ENCODE data around the gene EDNRA. TPM values are rescaled to one million over a fixed set of nuclear protein-coding genes. Genes with fewer than 3 reads are reported as not detected.
"Not testable (repeated sequence)": the region's sequence is repeated elsewhere in the genome, so short reads cannot be mapped to it uniquely, and the experiment has no call there.

Gene EDNRA
- total RNA-seq (10 to 100 TPM in 2 of 5 donors, 1 to 10 TPM in 1, under 1 TPM in 1, not detected in 1; 0.58 to 24.6 (median 12.3) TPM), polyA plus RNA-seq (1 to 10 TPM in 2 of 3 donors, under 1 TPM in 1; 0.76 to 4.1 (median 1.6) TPM)
- long read RNA-seq, donor 1, full-length matches to known transcripts, result 3 of 3 reads
- long read RNA-seq, donor 1, partial matches to known transcripts, result 0 of 3 reads
- long read RNA-seq, donor 1, other reads (novel, unspliced or antisense), result 0 of 3 reads
- long read RNA-seq, donor 2, full-length matches to known transcripts, result 3 of 3 reads
- long read RNA-seq, donor 2, partial matches to known transcripts, result 0 of 3 reads
- long read RNA-seq, donor 2, other reads (novel, unspliced or antisense), result 0 of 3 reads
- long read RNA-seq, donor 3, full-length matches to known transcripts, result 2 of 2 reads
- long read RNA-seq, donor 3, partial matches to known transcripts, result 0 of 2 reads
- long read RNA-seq, donor 3, other reads (novel, unspliced or antisense), result 0 of 2 reads
- long read RNA-seq, donor 4, result 0 reads
- long read RNA-seq, donor 5, full-length matches to known transcripts, result 8 of 20 reads
- long read RNA-seq, donor 5, partial matches to known transcripts, result 12 of 20 reads
- long read RNA-seq, donor 5, other reads (novel, unspliced or antisense), result 0 of 20 reads
- long read RNA-seq, donor 6, full-length matches to known transcripts, result 11 of 16 reads
- long read RNA-seq, donor 6, partial matches to known transcripts, result 5 of 16 reads
- long read RNA-seq, donor 6, other reads (novel, unspliced or antisense), result 0 of 16 reads
- long read RNA-seq, donor 7, full-length matches to known transcripts, result 4 of 13 reads
- long read RNA-seq, donor 7, partial matches to known transcripts, result 9 of 13 reads
- long read RNA-seq, donor 7, other reads (novel, unspliced or antisense), result 0 of 13 reads
- long read RNA-seq, donor 8, full-length matches to known transcripts, result 2 of 2 reads
- long read RNA-seq, donor 8, partial matches to known transcripts, result 0 of 2 reads
- long read RNA-seq, donor 8, other reads (novel, unspliced or antisense), result 0 of 2 reads
- long read RNA-seq, donor 9, partial matches to known transcripts, result 7 of 8 reads
- long read RNA-seq, donor 9, other reads (novel, unspliced or antisense), result 0 of 8 reads
- long read RNA-seq, donor 10, full-length matches to known transcripts, result 1 of 1 reads
- long read RNA-seq, donor 10, partial matches to known transcripts, result 0 of 1 reads
- long read RNA-seq, donor 10, other reads (novel, unspliced or antisense), result 0 of 1 reads

- DNase-seq, result peak in 1 of 2 donors; percentile 66
- 2 to 10% (median 3%) methylated on average over 18 to 68 of the region's 68 CpGs for WGBS, 5 donors
- Histone ChIP-seq H3K36me3 (no peaks in the 10 kb centered on the region), H3K27me3 (peaks cover 0 to 17% (median 5%) of the 10 kb centered on the region in 3 donors), H3K4me1 (peaks cover 0 to 15% (median 11%) of the 10 kb centered on the region in 4 donors), H3K9me3 (no peaks in the 10 kb centered on the region), H3K27ac (peak within 1 kb of the TSS; percentile 61 to 86 (median 77)), H3K4me3 (peak within 1 kb of the TSS; percentile 51 to 70 (median 60))
- intact Hi-C loops (cut with DNase I; ENCODE audit: low total_unique reads), result no loop called here
- TF ChIP-seq, protein P1, sequence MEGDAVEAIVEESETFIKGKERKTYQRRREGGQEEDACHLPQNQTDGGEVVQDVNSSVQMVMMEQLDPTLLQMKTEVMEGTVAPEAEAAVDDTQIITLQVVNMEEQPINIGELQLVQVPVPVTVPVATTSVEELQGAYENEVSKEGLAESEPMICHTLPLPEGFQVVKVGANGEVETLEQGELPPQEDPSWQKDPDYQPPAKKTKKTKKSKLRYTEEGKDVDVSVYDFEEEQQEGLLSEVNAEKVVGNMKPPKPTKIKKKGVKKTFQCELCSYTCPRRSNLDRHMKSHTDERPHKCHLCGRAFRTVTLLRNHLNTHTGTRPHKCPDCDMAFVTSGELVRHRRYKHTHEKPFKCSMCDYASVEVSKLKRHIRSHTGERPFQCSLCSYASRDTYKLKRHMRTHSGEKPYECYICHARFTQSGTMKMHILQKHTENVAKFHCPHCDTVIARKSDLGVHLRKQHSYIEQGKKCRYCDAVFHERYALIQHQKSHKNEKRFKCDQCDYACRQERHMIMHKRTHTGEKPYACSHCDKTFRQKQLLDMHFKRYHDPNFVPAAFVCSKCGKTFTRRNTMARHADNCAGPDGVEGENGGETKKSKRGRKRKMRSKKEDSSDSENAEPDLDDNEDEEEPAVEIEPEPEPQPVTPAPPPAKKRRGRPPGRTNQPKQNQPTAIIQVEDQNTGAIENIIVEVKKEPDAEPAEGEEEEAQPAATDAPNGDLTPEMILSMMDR (IDR thresholded peaks at IDR 0.05), result no peak
- no peak for TF ChIP-seq EP300 (IDR thresholded peaks at IDR 0.05)
- no peak for TF ChIP-seq POLR2AphosphoS5 (IDR thresholded peaks at IDR 0.05)
- no peak for TF ChIP-seq POLR2A (IDR thresholded peaks at IDR 0.05)
Observed at GRCh38 chr4:147480891-147481576, at the start of gene EDNRA. EDNRA (plus strand) TSS chr4:147481097; CDS start chr4:147485682, 4,585 bp downstream.

DNA sequence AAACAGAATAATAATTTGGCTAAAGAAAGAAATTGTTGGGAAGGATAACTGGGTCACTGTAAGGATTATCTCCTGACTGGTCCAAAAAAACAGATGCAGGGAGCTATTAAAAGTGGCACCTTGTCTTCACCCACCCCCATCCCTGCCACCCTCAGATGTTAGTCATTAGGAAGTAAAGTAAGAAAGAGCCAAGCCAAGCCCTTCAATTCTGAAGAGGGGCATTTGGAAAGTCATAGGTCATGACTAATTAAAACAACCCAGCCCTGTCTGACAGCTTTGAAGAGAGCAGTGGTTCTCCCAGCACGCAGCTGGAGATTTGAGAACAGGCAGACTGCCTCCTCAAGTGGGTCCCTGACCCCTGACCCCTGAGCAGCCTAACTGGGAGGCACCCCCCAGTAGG, 46.5 kb upstream of the EDNRA start:
- H3K9me3 ChIP-seq; H3K4me1 ChIP-seq; intact Hi-C loops (cut with DNase I; ENCODE audit: low total_unique reads); DNase-seq; H3K27me3 ChIP-seq; H3K36me3 ChIP-seq; H3K27ac ChIP-seq; H3K4me3 ChIP-seq: not testable (repeated sequence)
- WGBS, 5 donors, result 77 to 100% (median 88%) methylated on average over 1 of the region's 1 CpG; no CpG with 5 or more reads in 2 of the 5 donors

- Histone ChIP-seq H3K4me1 (peaks cover 0 to 5% (median 0%) of the 10 kb centered on the region in 4 donors), H3K36me3 (no peaks in the 10 kb centered on the region), H3K4me3 (no peak overlapping the region), H3K9me3 (no peaks in the 10 kb centered on the region), H3K27ac (no peak overlapping the region), H3K27me3 (no peaks in the 10 kb centered on the region)
- peak in 1 of 2 donors; percentile 8 for DNase-seq
- WGBS, 5 donors, result 27 to 46% (median 42%) methylated on average over 2 of the region's 2 CpGs
- TF ChIP-seq, protein P1 (IDR thresholded peaks at IDR 0.05), result no peak
- TF ChIP-seq POLR2AphosphoS5 (IDR thresholded peaks at IDR 0.05) (no peak), EP300 (IDR thresholded peaks at IDR 0.05) (no peak), POLR2A (IDR thresholded peaks at IDR 0.05) (no peak)
- intact Hi-C loops (cut with DNase I; ENCODE audit: low total_unique reads), result no loop called here
Observed at GRCh38 chr4:147440442-147440841, 40.5 kb upstream of the EDNRA start.

DNA sequence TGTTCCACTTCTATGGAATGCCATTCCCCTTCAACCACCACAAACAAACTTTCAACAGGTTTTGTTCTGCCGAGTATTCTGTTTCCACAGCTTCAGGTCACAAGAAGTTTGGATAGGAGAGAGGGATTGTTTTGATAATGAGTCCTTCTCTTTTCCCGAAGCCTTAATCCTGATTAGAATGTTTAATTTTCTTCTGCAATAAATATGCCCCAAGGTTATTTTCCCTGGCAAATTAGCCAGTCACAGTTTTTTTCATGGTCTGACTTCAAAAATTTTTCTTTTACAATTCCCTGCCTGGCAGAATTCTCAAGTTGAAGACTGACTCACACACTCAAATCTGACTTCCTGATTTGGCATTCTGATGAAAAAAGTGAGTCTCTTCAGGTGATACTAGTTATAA, 33.1 kb upstream of the EDNRA start:
- Histone ChIP-seq H3K27me3 (no peaks in the 10 kb centered on the region), H3K27ac (no peak overlapping the region), H3K4me3 (no peak overlapping the region), H3K9me3 (no peaks in the 10 kb centered on the region), H3K4me1 (no peaks in the 10 kb centered on the region), H3K36me3 (no peaks in the 10 kb centered on the region)
- intact Hi-C loops (cut with DNase I; ENCODE audit: low total_unique reads), result no loop called here
- DNase-seq, result no peak
- TF ChIP-seq, protein P1 (IDR thresholded peaks at IDR 0.05), result no peak
- TF ChIP-seq POLR2A (IDR thresholded peaks at IDR 0.05) (no peak), POLR2AphosphoS5 (IDR thresholded peaks at IDR 0.05) (no peak), EP300 (IDR thresholded peaks at IDR 0.05) (no peak)
- WGBS, 5 donors, result 13 to 38% (median 18%) methylated on average over 2 of the region's 2 CpGs
